Esophagus squamous epithelium (tissue), 4 donors: ENCODE measurements around the gene GLIPR2.
"Not testable (repeated sequence)": the region's sequence is repeated elsewhere in the genome, so short reads cannot be mapped to it uniquely, and the experiment has no call there.

Source experiments
- POLR2A ChIP-seq, 4 donors: fragments of 450-650 bp; IDR thresholded peaks; one replicate each; pipeline ENCODE4 v1.6.1; 2017; ENCODE audit warnings: antibody characterized with exemption in 4 of 4, mild to moderate bottlenecking in 4 of 4, moderate library complexity in 3 of 4
- TF ChIP-seq, protein P1 (sequence below), 6 experiments: fragments of 450-650 bp in 4 of 6; fragments of 200-600 bp in 2 of 6; sonication (generic) in 2 of 6; IDR thresholded peaks; one replicate each; pipeline ENCODE4 v1.5.1; 2016 to 2019; ENCODE audit warnings: antibody characterized with exemption in 6 of 6, mild to moderate bottlenecking in 4 of 6, moderate library complexity in 4 of 6

DNA sequence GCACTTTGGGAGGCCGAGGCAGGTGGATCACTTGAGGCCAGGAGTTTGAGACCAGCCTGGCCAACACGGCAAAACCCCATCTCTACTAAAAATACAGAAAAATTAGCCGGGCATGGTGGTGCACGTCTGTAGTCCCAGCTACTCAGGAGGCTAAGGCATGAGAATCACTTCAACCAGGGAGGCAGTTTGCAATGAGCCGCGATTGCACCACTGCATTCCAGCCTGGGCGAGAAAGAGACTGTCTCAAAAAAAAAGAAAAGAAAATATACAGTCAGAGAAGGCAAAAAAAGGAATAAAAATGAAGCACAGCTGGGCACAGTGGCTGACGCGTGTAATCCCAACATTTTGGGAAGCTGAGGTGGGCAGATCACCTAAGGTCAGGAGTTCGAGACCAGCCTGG is 40.0 kb downstream of the GLIPR2 start:
- TF ChIP-seq POLR2A (IDR thresholded peaks at IDR 0.05), result not testable (repeated sequence)
- TF ChIP-seq, protein P1, sequence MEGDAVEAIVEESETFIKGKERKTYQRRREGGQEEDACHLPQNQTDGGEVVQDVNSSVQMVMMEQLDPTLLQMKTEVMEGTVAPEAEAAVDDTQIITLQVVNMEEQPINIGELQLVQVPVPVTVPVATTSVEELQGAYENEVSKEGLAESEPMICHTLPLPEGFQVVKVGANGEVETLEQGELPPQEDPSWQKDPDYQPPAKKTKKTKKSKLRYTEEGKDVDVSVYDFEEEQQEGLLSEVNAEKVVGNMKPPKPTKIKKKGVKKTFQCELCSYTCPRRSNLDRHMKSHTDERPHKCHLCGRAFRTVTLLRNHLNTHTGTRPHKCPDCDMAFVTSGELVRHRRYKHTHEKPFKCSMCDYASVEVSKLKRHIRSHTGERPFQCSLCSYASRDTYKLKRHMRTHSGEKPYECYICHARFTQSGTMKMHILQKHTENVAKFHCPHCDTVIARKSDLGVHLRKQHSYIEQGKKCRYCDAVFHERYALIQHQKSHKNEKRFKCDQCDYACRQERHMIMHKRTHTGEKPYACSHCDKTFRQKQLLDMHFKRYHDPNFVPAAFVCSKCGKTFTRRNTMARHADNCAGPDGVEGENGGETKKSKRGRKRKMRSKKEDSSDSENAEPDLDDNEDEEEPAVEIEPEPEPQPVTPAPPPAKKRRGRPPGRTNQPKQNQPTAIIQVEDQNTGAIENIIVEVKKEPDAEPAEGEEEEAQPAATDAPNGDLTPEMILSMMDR (IDR thresholded peaks at IDR 0.05), result not testable (repeated sequence)
